Hepatic stellate cell (primary cell): ENCODE data around the gene OFD1.

Source experiments
- DNase-seq: peaks from one replicate; pipeline ENCODE4 v3.0.0; 2011; ENCODE audit warnings: low spot score

The OFD1 gene

GRCh38 chrX:13803116-13803515, 68.6 kb downstream of the OFD1 start:
- no peak for DNase-seq

GRCh38 chrX:13805241-13805640, 70.7 kb downstream of the OFD1 start:
- DNase-seq = no peak

GRCh38 chrX:13808293-13808692, 73.7 kb downstream of the OFD1 start:
- DNase-seq = no peak

GRCh38 chrX:13808865-13809264, 74.3 kb downstream of the OFD1 start:
- no peak for DNase-seq

GRCh38 chrX:13815664-13816063, 81.1 kb downstream of the OFD1 start:
- no peak for DNase-seq

GRCh38 chrX:13816176-13816575, 81.6 kb downstream of the OFD1 start:
- no peak for DNase-seq

GRCh38 chrX:13816643-13817627, 82.4 kb downstream of the OFD1 start, which contains the start of gene GPM6B:
TSS of gene GPM6B (minus strand) at chrX:13817093. CDS start at chrX:13816904, 189 bp downstream.
- no peak for DNase-seq
